ENCODE data around the gene LRCOL1.

Gene LRCOL1

GRCh38 chr12:132610051-132610759 is at the start of gene LRCOL1:
Gene LRCOL1 (minus strand): TSS chr12:132610582. CDS start chr12:132606251, 4,331 bp downstream.
- no peak for DNase-seq

DNA sequence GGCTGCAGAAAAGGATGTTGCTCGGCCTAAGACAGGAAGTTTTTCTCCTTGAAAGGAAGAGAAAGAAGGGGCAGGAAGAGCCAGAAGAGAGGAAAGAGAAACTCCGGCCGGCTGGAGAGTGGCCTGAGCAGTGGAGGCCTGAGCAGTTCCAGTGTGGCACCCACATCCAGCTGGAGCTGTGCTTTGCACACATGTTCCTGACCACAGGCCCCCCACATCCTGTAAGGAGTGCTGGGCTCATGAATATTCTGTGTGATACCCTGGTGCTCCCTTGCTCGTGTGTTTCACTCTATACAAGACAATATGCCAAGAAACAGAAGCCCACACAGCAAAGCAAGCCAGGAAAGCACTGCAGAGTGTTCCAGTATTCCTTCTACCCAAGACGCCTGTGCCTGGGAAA is 49.7 kb upstream of the LRCOL1 start:
- DNase-seq, result no peak

DNA sequence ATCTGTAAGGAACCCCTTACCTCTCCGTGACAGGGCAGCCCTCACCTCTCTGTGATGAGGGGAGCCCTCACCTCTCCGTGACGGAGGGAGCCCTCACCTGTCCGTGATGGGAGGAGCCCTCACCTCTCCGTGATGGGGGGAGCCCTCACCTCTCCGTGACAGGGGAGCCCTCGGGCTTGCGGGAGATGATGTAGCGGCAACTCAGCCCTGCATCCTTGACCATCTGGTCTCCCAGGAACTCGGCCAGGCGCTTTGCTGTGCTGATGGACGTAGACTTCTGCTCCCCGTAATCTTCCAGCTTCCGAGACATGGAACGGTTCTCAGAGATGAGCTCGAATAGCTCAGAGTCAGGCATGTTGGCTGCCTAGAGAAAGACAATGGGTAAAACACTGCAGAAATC is 48.8 kb upstream of the LRCOL1 start:
- no peak for DNase-seq

DNA sequence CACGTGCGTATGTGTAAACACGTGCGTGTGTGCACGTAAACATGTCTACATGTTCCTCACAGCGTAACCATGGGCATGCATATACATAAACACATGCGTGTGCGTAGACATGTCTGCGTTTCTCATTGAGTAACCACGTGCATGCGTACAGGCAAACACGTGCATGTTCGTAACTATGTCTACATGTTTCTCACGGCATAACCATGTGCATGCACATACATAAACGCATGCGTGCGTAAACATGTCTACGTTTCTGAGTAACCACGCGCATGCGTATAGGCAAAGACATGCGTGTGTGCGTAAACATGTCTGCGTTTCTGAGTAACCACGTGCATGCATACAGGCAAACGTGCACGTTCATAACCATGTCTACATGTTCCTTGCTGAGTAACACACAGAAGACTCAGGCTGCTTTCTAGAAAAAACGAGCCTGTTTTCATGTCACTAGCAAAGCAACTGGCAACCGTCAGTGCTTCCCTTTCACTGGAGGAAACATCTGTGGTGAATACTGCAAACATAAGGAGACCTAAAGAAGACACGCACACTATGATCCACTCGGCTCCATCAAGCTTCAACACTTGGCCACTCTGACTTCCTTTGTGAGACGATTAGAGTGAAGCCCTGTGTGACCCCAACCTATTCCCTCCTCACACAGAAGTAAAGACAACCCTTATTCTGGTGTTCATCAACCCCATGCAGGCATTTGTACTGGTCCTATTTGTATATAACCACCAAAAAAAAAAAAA is 47.9 kb upstream of the LRCOL1 start:
- no peak for DNase-seq

GRCh38 chr12:132657004-132657727 is 46.8 kb upstream of the LRCOL1 start:
- no peak for DNase-seq

GRCh38 chr12:132653567-132654290 is 43.3 kb upstream of the LRCOL1 start:
- no peak for DNase-seq

GRCh38 chr12:132651444-132652100 is 41.2 kb upstream of the LRCOL1 start:
- no peak for DNase-seq

GRCh38 chr12:132649226-132649945 is 39.0 kb upstream of the LRCOL1 start:
- DNase-seq, result no peak

- no peak for DNase-seq
Measured at GRCh38 chr12:132648616-132649225, 38.3 kb upstream of the LRCOL1 start.

- DNase-seq, result no peak
Measured at GRCh38 chr12:132647858-132648257, 37.5 kb upstream of the LRCOL1 start.

GRCh38 chr12:132646850-132647249 is 36.5 kb upstream of the LRCOL1 start:
- DNase-seq, result no peak

DNA sequence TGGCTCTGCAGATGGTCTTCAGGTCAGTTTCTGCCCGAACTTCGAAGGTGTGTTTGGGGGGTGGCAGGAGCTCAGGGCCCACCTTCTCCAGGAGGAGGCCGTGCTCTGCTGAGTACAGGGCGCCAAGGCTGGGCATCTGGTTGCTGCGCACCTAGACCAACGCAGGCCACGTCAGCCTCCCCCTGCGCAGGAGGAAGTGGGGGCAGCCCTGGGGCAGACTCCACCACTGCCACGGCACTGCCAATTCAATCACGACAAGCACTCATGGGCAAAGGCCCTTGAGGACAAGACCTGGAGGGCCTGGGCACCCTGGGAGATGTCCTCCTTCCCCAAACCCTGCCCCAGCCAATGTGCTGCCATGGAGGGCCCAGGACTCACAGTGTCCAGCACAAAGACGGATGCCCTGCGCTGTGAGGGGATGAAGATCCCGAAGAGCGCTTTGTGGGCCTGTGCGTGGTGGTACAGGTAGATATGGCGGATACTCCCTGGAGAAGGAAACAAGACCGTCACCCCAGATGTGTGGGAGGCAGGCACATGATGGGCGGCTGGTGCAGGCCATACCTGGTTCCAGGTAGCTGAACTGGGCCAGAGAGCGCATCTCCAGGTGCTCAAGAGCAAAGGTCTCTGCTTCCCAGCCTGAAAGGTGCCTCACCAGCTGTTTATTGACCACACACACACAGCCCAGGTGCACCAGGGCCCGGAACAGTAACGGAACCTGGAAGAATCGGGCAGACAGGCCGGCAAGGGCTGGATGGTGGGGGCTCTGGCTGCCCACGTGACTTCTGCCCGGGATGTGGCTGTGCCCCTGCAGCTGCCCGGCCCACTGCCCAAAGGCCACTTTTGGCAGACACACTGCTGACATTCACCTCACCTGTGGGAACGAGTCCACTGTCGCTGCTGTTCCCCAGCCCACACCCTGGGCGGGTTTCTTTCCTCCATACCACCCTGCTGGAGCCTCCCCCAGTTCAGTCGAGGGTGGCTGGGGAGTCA is 32.8 kb upstream of the LRCOL1 start:
- DNase-seq, result no peak

GRCh38 chr12:132641811-132642650 is 31.6 kb upstream of the LRCOL1 start:
- DNase-seq, result no peak

GRCh38 chr12:132640936-132641335 is 30.6 kb upstream of the LRCOL1 start:
- no peak for DNase-seq

GRCh38 chr12:132639956-132640520 is 29.7 kb upstream of the LRCOL1 start:
- DNase-seq, result no peak

- no peak for DNase-seq
Measured at GRCh38 chr12:132638541-132639408, 28.4 kb upstream of the LRCOL1 start.

DNA sequence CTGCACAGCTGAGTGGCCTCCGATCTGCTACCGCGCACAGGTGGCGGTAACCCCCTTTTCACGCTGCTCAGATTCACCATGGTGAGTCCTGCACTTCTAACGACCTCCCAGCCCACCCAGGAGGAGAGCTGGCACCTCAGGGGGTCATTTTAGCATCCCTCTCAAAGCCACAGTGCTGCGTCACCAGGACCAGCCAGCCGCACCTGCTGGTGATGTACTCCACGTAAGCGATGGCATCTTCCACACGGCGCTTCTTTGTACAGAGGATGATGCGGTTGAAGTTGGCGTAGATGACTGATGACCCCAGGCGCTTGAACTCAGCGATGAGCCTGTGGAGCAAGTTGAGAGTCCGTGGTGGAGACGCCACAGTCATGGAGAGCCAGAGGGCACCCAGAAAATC is 27.4 kb upstream of the LRCOL1 start:
- DNase-seq, result no peak
